Measurements from ENCODE around the gene NLN.

NLN gene

DNA sequence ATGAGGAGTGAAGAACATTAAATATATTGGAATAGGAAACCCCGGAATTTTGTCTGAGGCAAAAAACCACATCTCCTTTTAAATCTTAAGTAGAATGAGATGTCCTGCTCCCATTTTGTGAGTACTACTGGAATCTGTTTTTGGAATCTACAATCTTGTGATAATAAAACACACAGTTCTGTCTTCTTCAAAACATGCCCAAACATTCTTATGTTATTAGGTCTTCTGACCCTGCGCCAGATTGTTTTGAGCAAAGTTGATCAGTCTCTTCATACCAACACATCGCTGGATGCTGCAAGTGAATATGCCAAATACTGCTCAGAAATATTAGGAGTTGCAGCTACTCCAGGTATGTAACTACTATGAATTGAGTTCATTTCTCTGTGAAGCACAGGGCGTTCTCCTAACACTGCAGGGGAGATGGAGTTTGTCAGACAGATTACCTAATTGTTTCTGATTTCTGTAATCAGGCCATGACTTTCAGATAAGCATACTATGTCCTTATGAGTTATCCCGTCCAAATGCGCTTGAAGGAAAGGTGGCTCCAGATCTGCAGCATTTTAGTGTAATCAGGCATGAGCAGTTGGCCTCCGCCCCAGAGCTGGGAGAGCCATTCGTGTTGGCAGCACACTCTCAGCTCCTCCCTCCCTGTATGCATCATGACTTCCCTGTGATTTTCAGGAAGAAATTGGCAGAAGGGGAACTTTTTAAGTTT lies 88.0 kb downstream of the NLN start:
- DNase-seq = peak; percentile 44

DNA sequence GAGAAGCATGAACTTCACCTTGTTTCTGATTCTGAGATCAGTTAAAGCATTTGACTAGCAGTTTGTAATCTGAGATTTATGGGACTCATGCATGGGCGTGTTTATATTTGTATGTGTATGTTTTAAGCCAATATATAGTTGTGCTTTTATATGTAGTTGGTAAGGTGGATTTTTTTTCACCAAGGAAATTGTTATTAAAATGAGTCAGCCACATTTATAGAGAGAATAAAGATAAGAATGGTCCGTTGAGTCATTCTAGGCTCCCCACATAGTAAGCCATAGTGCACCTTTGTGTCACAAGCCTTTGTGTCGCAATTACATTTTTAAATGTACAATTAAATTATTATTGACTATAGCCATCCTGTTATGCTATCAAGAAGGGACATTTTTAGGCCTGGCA lies 89.0 kb downstream of the NLN start:
- DNase-seq = no peak

DNA sequence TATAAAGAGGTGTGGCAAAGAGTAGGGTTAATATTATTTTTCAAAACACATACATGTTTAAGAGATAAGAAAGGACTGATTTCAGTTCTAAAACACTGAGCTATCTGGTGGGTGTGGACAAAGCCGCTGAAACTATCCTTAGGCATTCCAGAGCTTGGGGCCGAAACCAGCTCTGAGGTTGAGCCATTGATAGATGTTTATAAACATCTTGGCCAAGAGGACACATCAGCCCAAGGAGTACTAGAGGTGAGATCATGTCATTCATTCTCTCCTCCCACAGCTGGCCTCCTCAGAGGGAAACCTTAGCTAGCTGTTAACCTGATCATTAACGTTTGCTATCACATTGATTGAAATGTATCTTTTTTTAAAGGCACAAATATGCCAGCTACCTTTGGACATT lies 89.9 kb downstream of the NLN start:
- no peak for DNase-seq

DNA sequence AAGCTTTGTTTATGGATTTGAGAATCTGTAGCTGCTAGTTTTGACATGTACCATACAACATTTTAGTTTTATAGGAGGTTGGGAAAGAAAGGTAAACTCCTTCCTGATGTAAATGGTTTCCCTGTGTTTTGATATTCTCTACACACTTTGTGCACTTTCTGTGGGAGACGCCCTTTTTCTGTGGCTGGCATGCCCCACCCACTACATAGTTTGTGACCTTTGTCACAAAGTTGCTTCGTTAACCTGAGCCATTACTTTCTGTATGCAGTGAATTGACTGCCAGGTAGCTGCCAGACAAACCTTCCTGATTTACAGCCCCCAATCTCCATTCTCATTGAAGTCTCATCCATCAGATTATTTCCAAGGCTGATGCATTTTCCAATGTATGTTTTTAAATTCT lies 90.6 kb downstream of the NLN start:
- no peak for DNase-seq

DNA sequence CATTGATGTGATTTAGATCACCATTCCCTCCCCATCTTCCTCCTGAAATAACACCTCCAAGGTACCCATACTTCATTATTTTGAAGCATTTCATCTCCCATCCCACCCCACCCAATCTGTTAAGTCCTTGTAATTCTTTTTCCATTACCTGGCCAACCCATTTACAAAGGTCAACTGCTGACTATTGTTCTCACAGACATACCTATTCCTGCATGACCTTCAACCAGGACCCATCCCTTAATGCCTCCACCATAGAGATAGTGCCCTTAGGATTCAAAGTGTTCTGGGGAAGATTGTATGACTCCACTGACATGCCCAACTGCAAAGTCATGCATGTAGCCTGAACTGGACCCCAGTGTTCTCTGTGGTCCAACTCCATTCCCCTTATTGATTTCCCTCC lies 91.2 kb downstream of the NLN start:
- no peak for DNase-seq

DNA sequence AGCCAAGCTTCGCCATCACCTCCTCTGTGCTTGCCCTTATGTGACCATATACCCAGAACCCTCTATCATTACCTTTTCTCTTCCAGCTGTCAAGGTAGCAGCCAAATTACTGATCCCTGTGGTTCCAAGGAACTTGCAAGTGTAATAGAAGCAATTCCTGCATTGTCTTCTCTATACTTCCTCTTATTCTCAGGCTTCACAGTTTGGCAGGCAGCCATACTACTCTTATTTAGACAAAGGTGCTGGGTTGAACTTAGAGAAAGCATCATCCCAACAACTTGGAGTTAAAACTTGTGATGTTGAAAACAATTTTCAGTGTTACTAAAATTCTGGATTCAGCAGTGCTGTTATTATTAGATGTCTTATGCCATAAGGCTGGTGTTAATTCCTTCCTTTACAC lies 93.2 kb downstream of the NLN start:
- no peak for DNase-seq

DNA sequence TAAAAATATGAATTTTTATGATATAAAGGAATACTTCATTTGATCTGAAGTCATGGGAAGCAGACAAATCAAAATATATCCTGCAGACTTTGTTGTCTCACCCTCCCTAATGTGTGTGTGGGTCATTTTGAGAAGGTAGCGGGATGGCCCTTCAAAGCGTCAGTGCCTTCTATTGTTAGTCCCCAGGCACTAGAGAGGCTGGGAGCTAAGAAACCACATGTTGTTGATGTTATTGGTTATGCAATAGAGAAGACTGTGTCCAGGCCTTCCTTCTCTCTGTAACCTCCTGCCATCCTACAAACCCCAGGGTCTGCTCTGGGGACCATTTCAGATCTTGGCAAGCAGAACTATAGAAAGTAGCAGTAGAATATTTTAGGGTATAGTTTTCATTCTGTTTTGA lies 94.7 kb downstream of the NLN start:
- no peak for DNase-seq

DNA sequence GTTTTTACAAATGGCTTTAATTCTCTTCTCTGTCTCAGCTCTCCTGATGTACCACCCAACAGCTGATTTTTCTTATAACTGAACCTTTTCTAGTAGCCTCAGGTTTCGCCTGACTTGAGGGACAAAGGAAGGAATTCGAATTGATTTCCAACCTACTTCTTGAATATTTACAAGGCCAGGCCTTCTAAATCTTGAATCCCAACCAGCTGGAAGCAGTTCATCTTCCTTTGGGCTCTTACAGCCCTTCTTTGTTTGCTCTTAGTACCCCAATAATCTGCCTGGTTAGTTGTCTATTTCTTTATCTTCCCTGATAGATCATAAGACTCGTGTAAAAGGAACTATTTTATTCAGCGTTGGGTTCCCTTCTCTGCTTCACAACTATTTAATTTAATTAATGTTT lies 95.9 kb downstream of the NLN start:
- no peak for DNase-seq

DNA sequence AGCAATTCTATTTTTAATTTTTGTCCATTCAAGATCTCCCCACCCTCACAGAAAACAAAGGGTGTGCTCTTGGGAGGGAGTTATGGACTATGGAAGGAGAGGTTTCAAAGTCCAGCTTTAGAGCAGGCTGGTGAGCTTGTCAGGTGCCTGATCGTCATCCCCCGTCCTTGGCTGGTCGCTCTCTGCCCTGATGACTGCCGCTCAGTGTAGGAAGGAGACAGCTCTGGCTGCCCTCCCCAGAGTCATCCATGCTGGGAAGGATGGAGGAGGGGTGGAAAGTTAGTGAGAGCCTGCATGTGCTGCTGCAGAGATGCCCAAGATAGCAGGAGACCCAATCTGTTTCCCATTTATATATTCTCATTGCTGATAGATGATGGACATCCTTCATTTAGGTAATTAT lies 96.6 kb downstream of the NLN start:
- DNase-seq = no peak

DNA sequence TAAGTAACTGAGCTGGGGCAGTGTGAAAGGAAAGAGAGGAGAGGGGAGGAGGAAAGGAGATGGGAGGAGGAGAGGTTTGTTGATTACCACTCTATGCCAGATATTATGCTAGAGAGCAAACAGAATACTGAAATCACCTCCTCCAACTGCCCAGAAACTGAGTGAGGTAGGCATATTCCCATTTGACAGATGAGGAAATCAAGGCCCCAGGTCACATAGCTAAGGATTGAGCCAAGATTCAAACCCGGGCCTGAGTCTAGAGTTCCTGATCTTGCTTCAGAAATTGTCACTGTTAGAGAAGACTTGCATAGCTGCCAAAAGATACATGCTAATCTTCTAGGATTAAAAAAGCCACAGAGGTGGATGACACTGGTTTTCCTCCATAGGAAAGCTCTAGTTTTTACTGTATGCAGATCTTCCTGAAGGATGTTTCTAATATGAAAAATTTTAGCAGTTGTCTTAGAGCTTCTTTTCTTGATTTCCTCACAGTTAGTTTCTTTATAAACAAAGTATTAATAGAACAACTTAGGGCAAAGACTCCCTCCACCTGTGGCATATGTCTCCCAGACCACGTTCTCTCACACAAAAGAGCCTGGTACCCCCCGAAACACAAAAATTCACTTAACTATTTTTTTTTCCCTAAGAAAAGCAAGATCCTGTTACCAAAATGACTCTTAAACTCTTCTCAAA lies 97.4 kb downstream of the NLN start:
- DNase-seq = no peak

DNA sequence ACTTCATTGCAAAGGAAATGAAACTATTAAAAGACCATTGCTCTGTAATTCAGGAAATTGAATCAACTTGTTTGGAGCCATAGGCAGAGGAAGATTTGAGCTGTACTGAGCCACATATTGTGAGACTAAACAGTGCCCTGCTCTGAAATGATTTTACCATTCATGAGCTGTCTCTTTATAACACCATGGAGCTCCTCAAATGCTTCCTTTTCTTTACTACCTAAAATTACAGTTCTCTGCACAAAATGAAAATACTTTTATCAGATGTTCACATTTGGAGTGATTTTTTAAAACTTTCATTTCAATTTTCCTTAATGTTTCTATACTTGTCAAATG lies 97.9 kb downstream of the NLN start:
- no peak for DNase-seq

DNA sequence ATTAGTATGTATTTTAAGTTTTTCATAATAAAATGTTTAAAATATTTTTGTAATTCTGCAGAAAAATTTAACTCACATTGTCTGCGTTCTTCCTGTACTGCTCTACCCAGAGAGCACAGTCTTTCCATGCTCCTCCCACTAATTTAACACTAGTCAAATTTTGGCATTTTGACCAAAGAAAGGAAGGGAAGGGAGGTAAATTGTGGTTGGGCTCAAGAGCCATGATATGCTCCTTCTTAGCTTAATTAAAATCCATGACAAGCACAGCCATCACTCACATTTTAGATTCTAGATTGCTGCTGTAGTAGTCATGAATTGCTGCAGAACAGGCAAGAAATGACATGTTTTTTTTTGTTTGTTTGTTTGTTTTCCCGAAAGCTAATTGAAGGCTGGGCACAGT lies 98.4 kb downstream of the NLN start:
- DNase-seq = no peak

DNA sequence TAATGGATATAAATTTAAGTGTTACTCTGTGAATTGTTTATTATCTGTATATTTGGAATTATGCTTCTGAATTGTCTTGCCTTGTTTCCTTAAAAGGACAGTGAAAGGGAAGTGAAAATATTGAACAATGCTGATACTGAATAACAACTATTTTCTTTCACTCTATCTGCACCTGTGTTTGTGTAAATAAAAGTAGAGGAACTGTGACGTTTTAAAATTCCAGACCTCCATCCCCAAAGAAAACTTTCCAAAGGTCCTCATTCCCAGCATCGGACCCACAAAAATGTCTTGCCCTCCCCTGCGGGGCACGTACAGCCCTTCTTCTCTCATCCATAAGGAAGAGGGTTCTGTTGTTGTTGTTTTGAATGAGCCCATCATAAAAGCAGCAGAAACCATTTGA lies 100.0 kb downstream of the NLN start:
- DNase-seq = no peak

DNA sequence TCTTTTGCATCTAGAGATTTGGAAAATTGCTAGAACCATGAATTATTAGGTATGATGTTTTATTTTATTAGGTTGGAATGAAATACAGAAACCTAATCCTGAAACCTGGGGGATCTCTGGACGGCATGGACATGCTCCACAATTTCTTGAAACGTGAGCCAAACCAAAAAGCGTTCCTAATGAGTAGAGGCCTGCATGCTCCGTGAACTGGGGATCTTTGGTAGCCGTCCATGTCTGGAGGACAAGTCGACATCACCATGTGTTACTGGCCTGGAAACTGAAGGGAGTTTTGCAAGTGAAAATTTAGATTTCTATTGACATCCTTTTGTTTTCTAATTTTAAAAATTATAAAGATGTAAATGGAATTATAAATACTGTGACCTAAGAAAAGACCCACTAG lies 100.7 kb downstream of the NLN start:
- DNase-seq = no peak

DNA sequence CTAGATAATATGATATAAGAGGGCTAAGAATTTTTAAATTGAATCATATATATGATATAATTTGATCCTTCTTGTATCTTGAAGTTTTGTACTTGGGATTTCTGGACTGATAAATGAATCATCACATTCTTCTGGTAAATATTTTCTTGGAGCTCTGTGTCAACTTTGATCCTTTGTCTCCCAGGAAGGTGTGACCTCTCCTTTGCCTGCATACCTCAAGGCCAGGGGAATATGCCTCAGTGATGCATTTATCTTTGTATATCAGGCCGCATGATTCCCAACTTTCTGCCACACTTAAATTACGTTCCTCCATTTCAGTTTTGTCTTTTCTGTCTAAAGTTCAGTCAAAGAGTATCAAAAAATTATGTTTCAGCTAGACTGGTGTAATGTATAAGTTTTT lies 101.2 kb downstream of the NLN start:
- DNase-seq = peak; percentile 26

DNA sequence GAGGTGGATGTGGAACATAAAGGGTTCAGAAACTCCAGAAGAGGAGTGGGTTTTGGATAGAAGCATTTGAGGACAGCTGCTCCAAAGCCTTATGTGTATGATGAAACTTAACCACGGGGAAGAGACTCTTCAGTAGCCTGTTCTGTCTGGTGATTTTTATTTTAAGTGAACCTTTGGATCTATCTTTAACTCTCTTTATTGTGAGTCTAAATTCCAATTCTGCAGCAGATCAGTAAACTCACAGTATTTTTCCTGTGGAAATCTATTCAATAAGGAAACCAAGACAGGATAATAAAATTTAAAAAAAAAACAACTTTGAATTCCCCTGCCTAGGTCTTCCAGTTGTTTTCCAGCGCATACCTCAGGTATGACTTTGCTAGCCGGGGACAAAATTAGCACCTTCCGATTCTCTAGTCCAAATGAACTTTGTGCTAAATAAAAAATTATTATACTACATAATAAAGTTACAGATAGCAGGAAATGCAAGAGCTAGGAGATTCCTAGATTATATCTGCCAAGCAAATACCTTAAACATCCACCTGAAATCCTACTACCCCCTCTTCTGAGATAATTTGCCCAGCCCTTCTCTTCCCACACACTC lies 101.9 kb downstream of the NLN start:
- no peak for DNase-seq

DNA sequence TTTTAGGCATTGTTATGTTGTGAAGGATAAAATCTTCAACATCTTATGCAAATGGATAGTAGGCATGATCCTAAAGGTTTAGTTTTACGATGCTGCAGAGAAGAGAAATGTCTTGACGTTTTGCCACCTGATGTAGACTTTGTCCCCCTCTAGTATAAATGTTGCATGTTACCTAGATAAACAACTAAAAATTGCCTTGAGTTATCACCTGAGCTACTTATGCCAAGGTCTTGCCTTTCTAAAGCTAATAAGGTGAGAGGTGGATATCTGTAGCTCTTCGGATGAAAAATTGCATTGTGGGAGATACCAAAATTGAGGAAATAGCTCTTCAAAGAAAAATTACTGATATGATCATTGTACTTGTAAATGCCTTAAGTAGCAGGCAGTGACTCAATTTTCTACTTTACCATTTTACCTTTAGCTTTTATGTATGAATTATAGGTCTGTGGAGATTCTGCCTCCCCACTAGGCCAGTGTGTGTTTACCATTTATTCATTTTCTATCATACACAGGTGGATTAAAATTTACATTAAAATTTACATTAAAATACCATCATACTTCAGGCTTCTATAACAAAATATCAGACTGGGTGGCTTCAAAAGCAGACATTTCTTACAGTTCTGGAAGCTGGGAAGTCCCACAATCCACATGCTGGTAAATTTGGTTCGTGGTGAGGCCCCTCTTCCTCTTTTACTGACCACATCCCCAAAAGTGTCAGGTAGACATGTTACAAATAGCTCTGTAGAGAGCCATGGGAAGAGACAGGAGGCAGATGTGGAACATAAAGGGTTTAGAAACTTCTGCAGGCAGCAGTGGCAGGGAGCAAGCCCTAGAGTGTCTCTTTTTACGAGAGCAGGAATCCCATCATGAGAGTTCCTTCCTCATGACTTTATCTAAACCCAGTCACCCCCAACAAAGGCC lies 103.7 kb downstream of the NLN start:
- DNase-seq = no peak

DNA sequence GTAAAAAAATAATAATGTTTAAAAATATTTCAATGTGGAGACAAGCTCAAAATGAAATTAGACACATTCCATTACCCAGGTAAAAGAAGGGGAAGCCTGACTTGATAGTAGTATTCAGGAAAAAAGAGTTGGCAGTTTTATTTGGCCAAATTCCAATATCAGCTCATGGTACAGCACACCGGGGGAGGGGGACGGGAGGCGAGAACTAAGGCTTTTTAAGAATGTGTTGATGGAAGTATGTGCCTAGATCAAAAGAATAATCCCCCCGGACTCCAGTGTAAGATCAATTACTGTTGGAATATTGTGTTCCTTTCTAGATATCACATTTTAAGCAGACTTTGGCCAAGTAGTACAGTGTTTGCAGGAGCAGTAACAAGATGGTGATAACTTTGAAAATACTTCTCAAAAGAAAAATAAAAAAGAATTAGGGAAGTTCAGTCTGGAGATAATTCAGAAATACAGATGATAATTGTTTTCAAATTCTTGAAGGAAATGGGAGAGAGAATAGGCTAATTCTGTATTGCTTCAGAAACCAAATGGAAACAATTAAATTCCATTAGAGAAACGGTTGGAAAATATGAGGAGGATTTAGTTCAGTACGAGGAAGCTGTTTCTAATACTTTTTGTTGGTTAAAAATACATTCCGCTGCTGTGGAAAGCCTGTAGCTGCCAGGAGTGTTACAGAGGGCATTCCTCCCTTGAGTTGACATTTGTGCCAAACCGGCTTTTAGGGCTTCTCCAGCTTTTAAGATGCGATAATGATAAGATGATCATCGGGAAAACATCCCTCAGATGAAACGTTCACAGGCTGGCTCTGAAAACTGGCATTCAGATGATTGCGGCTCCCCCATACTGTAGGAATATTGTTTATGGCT lies 106.3 kb downstream of the NLN start:
- peak; percentile 86 for DNase-seq

DNA sequence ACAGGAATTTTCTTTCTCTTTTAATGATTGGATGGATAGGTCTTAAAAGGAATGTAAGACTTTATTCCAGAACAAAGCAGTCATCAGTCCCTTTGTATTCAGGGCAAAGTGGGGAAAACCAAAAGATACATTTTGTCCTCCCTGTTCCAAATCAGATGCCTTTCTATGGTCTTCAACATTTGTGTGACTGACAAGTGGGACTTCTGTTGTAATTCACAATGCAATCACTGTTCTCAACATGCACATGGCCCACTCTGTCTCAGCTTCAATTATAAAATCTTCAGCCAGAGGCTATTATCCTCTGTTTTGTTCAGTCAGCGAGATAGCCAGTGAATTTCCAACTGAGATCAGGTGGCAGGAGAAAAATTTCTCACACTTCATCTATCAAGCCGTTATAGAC lies 108.9 kb downstream of the NLN start:
- DNase-seq = no peak

DNA sequence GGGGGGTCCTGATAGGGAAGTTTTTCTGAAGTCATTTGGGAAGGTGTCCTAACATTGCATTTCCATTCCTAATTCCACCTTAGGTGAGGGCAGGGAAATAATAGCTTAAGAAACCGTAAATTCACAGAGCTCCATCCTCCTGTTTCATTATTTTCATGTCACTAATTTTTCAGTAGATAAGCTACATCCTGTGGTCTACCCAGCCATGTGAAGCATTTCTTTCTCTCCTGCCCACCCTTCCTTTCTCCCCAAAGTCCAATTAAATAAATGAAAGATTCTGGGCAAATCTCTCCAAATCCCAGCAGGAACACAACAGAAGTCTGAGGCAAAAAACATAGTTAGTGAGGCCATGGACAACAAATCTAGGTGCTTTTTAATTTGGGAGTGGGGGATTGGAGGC lies 109.3 kb downstream of the NLN start:
- DNase-seq = no peak

DNA sequence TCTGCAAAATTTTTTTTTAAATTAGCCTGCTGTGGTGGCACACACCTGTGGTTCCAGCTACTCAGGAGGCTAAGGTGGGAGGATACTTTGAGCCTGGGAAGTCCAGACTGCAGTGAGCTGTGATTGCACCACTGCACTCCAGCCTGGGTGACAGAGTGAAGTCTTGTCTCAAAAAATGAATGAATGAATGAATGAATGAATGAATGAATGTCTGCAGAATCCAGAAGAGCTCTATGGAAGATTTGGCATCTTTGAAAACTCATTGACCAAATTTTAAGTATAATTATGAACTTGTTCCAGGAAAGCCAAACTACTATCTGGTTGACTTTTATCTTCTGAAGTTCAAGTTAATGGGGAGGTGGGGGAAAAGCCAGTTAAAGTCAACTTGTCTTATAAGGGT lies 110.1 kb downstream of the NLN start:
- no peak for DNase-seq

DNA sequence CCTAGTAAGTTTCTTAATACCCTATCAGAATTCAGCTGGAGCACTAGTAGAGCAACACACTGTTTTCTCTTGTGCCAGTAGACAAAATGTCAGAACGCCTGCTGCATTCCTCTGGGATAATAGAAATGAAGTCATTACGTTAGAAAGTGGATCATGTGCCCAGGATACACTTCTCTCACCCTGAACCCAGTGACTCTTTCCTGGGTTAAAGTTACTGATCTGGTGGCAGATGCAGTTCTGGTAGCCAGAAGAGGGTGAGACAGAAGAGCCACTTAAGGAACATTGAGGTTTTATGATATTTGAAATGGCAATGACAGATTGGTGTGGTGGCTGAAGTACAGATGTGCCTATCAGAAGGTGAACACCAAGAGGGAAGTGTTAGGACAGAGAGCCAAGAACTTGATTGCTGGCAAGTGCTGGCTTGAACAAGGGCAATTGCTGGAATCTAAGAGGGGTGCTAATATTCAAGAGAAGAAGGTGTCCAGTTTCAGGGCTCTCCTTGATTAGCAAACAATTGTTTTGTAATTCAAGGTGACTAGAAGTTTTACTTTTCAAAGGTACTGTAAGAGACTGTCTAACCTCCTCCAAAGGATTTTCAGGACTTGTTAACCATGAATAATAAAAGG lies 110.7 kb downstream of the NLN start:
- DNase-seq = no peak
